ENCODE measurements around the gene FLYWCH2. TPM values are rescaled to one million over a fixed set of nuclear protein-coding genes. Genes with fewer than 3 reads are reported as not detected.

Gene FLYWCH2
- total and polyA plus RNA-seq, 9 of the 15 experiments (the other 6 are each of a cell fraction or from before 2014, with no cell fraction given) = 0.70 to 55.5 (median 7.6) TPM

DNA sequence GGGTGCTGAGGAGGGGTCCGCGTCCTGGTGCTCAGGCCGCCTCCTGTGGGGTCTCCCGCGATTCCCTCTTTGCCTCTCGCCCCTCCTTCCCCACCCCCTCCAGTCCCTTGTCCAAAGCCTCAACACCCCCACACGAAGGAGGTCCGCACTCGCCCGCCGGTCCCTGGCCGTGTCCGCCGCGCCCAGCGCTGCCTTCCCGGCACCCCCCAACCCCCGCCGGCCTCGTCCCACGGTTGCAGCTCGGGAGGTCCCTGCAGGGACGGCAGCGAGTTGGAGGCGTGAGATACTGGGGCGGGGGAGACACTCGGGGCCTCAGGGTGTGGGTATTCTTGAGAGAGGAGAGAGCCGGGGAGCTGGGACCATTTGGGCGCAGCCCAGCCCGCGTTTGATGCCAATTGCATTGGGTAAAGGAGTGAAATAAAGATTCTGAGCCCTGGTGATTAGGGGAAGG, 468 bp downstream of the FLYWCH2 start:
- Histone ChIP-seq H3K9ac (ENCODE audit: insufficient read depth in 1 of 2, low read depth in 2 of 2, low read length in 2 of 2) (peak overlapping the region; percentile 78 to 99), H3K27me3 (ENCODE audit: control insufficient read depth in 2 of 2, insufficient read depth in 2 of 2, low read length in 2 of 2) (no peaks in the 10 kb centered on the region), H4K20me1 (replicated peaks; ENCODE audit: control insufficient read depth, insufficient read depth, low read length) (no peaks in the 10 kb centered on the region), H3K36me3 (ENCODE audit: control insufficient read depth, insufficient read depth, low read length) (no peaks in the 10 kb centered on the region), H3K9me1 (ENCODE audit: control insufficient read depth, insufficient read depth, low read length) (no peaks in the 10 kb centered on the region), H3K4me1 (replicated peaks in 1 of 2; ENCODE audit: control insufficient read depth in 2 of 2, insufficient read depth in 2 of 2, low read length in 2 of 2) (peaks cover 0 to 26% of the 10 kb centered on the region in 2 experiments; a peak in 3 of 5 replicates), H3K79me2 (ENCODE audit: control insufficient read depth, insufficient read depth, low read length) (peaks cover 6% of the 10 kb centered on the region; the same call in 2 of the 3 replicates), H3K4me3 (peak overlapping the region; percentile 60), H3K27ac (ENCODE audit: extremely low read depth, low read depth, low read length) (peak overlapping the region; percentile 77), H2AFZ (ENCODE audit: low read depth, low read length) (peak overlapping the region; percentile 88), H3K4me2 (ENCODE audit: insufficient read depth, low read length) (peak overlapping the region; percentile 86), H3K9me3 (replicated peaks; ENCODE audit: control insufficient read depth, insufficient read depth, low read depth, low read length) (peaks cover 6% of the 10 kb centered on the region)
- WGBS (ENCODE audit: insufficient coverage, low coverage, missing lambda C conversion rate) = 3% methylated on average over 23 of the region's 31 CpGs
- CTCF ChIA-PET (ENCODE audit: low intra/inter-chr PET ratio) = no interaction called here
- POLR2A ChIA-PET = interaction anchor here (0.6 to 1.9 kb wide), 13 partner anchors 9 to 1101 kb away, joined by 3 to 10 read pairs (median 4); partner anchors contain the start of genes PKMYT1 and SPSB3
- DNase-seq (ENCODE audit: extremely low read depth in 1 of 4, low spot score in 3 of 4) = peak in 1 of 4 experiments; percentile 29
- intact Hi-C loops (cut with micrococcal nuclease) = loop anchor here (2.0 kb wide), 1 partner anchor 21 kb away; no protein-coding TSS in a partner anchor
- BruUV-seq (replicated peaks) = no TSS peak
- no peak for FAIRE-seq
- peak; percentile 44 for ATAC-seq
- in situ Hi-C loops (cut with MboI) = no loop called here
- TF ChIP-seq MAZ (CRISPR knock-in tag; conservative IDR thresholded peaks at IDR 0.05 in 1 of 2, IDR thresholded peaks at IDR 0.05 in 1 of 2) = 0 out of 4 replicates have a peak, but pooled peaks of 1 of the 2 experiments have one; percentile 13
- peak in 1 of 2 experiments; percentile 2; a peak in 1 of 4 replicates for TF ChIP-seq SIN3A (IDR thresholded peaks at IDR 0.05; ENCODE audit: borderline replicate concordance in 2 of 2, control insufficient read depth in 1 of 2, low read depth in 2 of 2, low read length in 2 of 2)
- 0 out of 2 replicates have a peak, but pooled peaks have one; percentile 17 for TF ChIP-seq E2F3 (CRISPR knock-in tag; IDR thresholded peaks at IDR 0.05)
- TF ChIP-seq NR2C2 (CRISPR knock-in tag; IDR thresholded peaks at IDR 0.05) = no peak
- TF ChIP-seq NR2C2 (tag; IDR thresholded peaks at IDR 0.05) = peak; percentile 84
- TF ChIP-seq, protein P1, sequence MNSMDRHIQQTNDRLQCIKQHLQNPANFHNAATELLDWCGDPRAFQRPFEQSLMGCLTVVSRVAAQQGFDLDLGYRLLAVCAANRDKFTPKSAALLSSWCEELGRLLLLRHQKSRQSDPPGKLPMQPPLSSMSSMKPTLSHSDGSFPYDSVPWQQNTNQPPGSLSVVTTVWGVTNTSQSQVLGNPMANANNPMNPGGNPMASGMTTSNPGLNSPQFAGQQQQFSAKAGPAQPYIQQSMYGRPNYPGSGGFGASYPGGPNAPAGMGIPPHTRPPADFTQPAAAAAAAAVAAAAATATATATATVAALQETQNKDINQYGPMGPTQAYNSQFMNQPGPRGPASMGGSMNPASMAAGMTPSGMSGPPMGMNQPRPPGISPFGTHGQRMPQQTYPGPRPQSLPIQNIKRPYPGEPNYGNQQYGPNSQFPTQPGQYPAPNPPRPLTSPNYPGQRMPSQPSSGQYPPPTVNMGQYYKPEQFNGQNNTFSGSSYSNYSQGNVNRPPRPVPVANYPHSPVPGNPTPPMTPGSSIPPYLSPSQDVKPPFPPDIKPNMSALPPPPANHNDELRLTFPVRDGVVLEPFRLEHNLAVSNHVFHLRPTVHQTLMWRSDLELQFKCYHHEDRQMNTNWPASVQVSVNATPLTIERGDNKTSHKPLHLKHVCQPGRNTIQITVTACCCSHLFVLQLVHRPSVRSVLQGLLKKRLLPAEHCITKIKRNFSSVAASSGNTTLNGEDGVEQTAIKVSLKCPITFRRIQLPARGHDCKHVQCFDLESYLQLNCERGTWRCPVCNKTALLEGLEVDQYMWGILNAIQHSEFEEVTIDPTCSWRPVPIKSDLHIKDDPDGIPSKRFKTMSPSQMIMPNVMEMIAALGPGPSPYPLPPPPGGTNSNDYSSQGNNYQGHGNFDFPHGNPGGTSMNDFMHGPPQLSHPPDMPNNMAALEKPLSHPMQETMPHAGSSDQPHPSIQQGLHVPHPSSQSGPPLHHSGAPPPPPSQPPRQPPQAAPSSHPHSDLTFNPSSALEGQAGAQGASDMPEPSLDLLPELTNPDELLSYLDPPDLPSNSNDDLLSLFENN (IDR thresholded peaks at IDR 0.05; ENCODE audit: low read depth in 2 of 2, low read length in 2 of 2) = 0 out of 4 replicates have a peak, but pooled peaks of 1 of the 2 experiments have one; percentile 2
- TF ChIP-seq PCBP1 (IDR thresholded peaks at IDR 0.05; ENCODE audit: low read depth, low read length, poor library complexity, severe bottlenecking) = peak; percentile 90
- TF ChIP-seq GATAD2A (IDR thresholded peaks at IDR 0.05) = 0 out of 2 replicates have a peak, but pooled peaks have one; percentile 39
- TF ChIP-seq, protein P2, sequence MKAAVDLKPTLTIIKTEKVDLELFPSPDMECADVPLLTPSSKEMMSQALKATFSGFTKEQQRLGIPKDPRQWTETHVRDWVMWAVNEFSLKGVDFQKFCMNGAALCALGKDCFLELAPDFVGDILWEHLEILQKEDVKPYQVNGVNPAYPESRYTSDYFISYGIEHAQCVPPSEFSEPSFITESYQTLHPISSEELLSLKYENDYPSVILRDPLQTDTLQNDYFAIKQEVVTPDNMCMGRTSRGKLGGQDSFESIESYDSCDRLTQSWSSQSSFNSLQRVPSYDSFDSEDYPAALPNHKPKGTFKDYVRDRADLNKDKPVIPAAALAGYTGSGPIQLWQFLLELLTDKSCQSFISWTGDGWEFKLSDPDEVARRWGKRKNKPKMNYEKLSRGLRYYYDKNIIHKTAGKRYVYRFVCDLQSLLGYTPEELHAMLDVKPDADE (conservative IDR thresholded peaks at IDR 0.05; ENCODE audit: control insufficient read depth, low read depth, low read length) = 0 out of 2 replicates have a peak, but pooled peaks have one; percentile 40
- no peak for TF ChIP-seq ZNF133 (CRISPR knock-in tag; IDR thresholded peaks at IDR 0.05)
- TF ChIP-seq BCOR (IDR thresholded peaks at IDR 0.05) = peak; percentile 53; the same call in 1 of the 2 replicates
- TF ChIP-seq ZFX (CRISPR knock-in tag; IDR thresholded peaks at IDR 0.05) = peak; percentile 43; the same call in 1 of the 2 replicates
- peak; percentile 71; the same call in 1 of the 2 replicates for TF ChIP-seq FOXK1 (CRISPR knock-in tag; IDR thresholded peaks at IDR 0.05; ENCODE audit: borderline replicate concordance)
- TF ChIP-seq ZNF408 (CRISPR knock-in tag; IDR thresholded peaks at IDR 0.05; ENCODE audit: low read depth) = no peak
- no peak for TF ChIP-seq RCOR1 (IDR thresholded peaks at IDR 0.05; ENCODE audit: borderline replicate concordance in 1 of 2, low read depth in 2 of 2, low read length in 2 of 2)
- TF ChIP-seq CHD4 (IDR thresholded peaks at IDR 0.05; ENCODE audit: insufficient read depth, insufficient replicate concordance, low read depth, low read length, poor library complexity, severe bottlenecking) = no peak
- TF ChIP-seq TCF7 (IDR thresholded peaks at IDR 0.05; ENCODE audit: borderline replicate concordance) = 0 out of 2 replicates have a peak, but pooled peaks have one; percentile 28
